COLO668 (cell line): ENCODE results near the gene SLC22A17.
"Not testable (repeated sequence)": the region's sequence is repeated elsewhere in the genome, so short reads cannot be mapped to it uniquely, and the experiment has no call there.

Source experiments
- DNase-seq: peaks from one replicate; lab custom pipeline; 2025; ENCODE audit not compliant: unreplicated experiment; lab: John Stamatoyannopoulos, UW

SLC22A17 gene

DNA sequence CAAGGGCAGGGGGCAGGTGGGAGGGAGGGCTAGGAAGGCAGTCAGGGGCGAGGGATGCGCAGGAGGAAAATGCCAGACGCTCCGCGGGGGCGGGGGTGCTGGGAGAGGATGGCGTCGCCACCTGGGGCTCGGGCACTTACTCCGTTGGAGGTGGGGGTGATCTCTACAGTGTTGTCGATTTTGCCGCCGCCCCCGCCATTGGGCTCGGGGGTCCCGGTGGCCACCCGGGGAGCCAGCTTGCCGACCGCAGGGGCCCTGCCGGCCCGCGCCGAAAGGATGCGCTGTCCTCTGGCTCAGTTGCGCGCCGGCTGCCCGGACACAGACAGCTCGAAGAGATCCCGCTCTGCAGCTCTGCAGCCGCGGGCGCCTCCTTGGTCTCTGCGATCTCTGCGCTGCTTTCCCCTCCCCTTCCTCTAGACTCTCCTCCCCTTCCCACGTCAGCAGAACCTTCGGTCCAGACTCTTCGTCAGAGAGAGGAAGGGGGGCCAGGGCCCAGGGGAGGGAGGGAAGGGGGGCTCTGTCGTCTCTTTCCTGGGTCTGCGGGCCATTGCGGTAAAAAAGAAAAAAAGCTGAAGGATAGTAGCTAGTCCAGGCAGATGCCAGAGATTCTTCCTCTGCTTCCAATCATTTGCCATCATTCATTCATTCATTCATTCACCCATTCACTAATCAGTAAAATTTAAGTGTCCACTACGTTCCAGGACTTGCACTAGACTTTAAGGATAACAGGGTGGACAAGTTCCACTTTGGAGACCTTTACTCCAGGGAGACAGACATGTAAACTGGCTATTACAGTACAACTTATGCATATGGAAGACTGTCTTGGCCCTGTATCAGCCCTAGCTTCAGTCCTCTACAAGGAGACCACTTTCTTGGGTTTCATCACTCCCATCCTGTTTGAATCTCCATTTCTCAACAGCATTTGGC lies at the start of gene SLC22A17:
Gene SLC22A17 (minus strand): TSS at position 382 of the 927 bp plus-strand sequence.
- DNase-seq: peak; percentile 20

DNA sequence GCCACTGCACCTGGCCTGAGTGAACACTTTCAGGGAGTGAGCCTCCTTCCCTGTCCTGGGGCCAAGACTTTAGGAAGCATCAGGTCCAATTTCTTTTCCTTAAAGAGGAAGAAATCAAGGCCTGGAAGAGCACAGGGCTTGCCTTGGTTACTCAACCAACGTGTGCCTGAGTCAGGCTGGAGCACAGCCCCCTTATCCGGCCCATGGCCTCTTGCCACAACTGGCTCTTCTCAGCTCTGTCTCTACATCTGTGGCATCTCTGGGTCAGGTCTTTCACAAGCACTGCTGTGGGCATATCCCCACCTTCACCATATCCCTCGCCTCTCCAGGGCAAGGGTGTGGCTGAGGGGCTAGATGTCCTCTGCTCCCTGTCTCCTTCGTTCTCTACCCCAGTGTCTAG lies 48.6 kb upstream of the SLC22A17 start:
- DNase-seq: no peak

DNA sequence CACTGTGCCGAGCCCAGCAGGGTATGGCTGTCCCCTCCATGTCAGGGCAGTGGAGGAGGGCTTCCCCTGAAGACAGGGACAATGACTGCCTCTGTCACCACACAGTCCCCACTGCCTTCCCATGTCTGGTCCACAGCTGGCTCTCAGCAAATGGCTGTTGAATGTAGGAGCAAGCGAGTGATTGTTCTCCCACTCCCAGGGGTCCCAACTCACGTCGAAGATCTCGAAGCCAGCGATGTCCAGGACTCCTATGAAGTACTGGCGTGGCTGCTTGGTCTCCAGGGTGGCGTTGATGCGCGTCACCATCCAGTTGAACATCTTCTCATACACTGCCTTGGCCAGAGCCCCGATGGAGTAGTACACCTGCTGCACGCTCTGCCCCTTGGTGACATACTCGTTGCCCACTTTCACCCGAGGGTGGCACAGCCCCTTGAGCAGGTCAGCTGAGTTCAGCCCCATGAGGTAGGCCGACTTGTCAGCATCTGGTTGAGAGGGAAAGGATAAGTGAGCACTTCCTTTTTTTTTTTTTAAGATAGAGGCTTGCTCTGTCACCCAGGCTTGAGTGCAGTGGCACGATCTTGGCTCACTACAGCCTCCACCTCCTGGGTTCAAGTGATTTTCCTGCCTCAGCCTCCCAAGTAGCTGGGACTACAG lies 47.9 kb upstream of the SLC22A17 start:
- DNase-seq: not testable (repeated sequence)

DNA sequence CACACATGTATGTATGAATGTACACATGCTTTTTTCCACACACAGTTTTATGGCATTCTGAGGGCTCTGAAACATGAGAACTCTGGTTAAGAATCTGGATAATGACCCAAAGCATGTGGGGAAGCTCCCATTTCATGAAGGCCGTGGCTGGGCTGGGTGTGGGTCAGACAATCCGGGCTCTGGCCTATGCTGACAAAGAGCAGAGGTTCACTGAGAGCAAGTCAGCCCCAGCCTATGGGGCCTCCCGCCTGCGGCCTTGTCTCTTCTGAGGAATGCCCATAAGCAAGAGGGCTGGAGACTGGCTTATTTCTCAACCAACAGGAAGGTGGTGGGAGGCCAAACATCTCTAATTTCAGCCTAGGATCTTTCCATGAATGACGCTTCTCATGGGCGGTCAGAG lies 46.9 kb upstream of the SLC22A17 start:
- no peak for DNase-seq

DNA sequence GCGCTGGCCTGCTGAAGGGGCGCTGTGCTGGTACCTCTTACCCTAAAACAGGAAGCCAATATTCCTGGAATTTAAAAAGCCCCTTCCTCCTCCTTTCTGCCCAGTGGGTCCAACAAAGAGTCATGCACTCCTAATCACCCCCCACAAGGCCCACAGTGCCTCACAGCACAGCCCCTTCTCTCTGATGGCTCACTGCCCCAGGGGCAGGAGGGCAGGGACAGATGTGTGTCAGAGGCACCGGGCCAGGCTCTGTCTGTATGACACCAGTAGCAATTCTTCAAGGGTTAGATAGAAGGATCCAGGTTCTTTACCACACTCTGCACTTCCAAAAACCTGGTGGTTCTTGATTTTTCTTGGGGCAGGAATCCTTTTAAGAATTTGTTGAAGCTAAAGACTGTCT lies 46.4 kb upstream of the SLC22A17 start:
- DNase-seq: no peak

DNA sequence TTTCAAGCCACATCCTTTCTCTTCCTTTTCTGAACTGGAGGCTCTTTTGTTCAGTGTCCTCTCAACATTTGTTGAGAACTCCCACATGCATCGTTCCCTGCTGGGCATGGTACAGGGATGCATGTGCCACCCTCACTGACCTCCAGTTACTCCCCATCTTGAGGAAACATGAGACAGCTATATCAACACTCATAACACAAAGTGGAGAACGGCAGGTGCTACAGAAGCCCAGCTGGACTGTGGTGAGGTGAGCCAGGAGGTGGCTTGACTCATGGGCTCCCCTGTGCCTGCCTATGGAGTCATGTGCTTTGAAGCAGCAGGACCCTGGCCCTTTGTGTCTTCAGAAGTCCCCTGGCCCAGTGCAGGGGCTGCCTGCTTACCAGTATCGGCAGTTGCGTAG lies 45.7 kb upstream of the SLC22A17 start:
- peak; percentile 70 for DNase-seq

DNA sequence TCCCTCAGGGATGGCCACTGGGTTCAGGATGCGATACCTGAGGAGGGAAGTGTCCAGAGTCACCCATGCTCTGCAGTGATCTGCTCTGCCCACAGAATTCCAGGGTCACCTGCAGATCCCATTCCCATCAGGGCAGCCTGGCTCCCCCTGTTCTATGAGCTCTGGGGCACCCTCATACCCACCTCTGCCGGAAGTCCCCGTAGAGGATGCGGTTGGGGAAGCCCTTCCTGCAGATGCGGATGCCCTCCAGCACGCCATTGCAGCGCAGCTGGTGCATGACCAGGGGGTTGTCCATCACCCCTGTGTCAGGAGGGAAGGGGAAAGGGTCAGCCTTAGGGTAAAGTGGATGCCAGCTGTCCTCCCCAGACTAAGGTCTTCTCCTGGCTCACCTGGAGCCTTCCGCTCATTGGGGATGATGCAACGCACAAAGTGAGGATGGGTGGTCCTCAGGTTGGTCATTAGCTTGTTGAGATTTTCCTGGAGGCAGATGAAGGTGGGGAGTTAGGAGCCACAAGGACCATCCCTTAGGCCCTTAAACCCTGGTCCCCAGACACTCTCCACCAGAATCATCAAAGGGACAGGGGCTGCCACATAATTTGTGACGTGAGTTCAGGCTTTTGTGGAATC lies 44.2 kb upstream of the SLC22A17 start:
- no peak for DNase-seq

DNA sequence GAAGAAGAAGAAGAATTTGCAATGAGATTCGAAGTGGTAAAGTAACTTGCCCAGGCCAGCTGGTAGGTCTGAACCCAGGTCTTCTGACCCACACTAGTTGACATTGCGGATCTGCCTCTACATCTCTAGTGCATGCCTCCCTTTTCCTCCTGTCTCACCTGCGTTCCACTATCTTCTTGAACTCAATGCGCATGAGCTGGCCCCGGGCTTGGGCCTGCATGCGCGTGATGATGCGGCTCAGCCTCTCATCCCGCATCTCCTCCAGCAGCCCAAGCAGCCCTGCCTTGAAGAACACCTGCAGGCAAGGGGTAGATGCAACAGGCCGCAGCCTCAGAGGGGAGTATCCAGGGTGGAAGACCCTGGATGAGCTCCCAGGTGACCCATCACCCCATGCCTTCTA lies 43.4 kb upstream of the SLC22A17 start:
- DNase-seq: no peak

DNA sequence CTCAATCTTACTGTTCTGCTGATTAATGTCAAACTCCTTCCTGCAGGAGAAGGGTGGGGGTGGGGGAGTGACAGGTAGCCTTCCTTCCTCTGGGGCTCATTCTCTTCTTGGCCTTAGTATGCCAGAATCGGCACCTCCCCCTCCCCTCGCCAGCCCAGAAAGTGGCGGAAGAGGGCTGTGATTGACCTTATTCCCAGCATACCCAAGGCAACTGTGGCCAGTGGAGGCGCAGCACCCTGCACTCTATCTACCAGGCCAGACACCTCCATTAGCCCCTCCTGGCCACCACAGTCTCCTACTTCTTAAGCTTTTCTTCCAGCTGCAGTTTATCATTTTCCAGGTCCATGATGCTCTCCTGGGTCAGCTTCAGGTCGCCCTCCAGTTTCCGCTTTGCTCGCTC lies 39.9 kb upstream of the SLC22A17 start:
- DNase-seq: no peak

DNA sequence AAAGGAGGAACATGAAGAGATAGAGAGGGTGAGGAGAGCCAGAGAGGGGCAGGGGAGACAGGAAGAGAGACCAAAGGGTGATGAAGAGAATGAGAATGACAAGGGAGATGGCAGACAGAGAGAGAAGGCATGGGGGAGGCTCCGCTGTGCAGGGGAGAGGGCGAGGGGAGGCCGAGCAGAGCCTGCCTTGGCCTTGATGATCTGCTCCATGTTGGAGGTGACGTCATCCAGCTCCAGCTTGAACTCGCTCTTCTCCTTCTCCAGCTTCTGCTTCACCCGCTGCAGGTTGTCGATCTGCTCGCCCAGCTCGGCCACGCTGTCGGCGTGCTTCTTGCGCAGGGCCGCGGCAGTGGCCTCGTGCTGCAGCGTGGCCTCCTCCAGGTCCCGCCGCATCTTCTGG lies 37.2 kb upstream of the SLC22A17 start:
- not testable (repeated sequence) for DNase-seq

DNA sequence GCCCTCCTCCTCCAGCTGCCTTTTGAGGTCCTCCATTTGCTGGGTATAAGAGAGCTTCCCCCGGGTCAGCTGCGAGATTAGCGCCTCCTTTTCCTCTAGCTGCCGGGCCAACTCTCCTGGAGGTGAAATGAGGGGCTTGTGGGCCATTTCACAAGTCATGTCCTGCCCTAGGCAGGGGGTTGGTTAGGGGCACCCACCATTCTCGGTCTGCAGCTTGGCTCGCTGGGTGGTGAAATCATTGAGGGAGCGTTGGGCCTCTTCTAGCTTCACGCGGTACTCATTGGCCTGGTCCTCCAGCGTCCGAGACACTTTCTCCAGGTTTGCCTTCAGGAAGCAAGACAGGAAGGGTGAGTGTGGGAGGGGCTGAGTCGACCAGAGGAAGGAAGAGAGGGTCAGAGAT lies 36.7 kb upstream of the SLC22A17 start:
- no peak for DNase-seq

DNA sequence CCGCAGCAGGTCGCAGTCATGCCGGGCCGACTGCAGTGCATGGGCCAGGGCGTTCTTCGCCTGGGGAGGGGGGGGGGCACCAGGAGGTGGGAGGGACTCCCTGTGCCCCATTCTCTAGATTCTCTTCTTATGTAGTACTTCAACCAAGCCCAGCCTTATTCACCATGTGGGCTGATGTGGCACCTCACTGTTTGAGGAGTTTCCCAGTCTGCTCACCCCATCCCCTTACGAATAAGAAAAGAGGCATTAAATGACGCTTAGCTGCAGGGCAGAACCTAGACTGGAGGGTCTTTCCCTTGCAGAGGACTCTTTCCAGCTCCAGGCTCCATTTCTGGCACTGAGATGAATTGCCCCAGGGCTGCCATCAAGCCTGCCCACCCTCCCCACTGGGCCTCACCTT lies 36.3 kb upstream of the SLC22A17 start:
- no peak for DNase-seq

DNA sequence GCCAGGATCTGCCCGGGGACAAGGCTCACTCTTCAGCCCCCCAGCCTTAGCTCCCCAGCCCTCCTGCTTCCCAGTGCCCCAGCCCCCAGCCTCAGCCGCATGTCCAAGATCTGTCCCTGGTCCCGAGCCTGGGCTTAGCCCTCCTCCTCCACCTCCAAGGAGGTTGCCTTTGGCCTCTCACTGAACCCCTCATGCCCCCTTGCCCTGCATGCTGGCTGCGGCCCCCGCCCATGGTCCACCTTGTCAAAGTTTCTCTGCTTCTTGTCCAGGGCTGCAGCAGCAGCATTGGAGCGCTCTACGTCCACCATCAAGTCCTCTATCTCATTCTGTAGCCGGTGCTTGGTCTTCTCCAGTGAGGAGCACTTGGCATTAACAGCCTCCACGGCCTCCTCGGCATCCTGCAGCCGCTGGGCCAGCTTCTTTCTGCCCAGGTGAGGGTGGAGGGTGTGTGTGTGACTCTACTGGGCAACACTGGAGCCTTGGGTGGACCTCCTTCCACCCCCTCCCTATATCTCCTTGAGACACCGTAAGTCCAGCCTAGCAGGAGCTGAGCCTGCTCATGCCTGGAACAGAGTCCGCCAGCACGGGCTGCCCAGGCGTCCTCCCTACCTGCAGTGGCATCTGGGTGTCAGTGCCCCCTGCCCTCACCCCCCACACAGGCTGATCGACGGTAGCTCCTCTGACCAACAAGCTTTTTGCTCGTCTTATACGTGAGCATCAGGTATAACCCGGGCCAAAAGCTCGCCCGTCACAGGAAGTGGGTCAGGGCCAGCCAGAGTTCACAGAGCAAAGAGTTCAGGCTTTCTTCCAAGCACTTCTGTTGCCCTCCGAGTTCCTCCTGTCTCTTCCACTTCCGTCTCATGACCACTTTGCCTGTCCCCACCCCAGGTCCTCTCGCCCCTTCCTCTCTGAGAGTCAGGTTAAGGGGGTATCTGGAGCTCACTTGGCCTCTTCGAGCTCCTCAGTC lies 35.5 kb upstream of the SLC22A17 start:
- no peak for DNase-seq

DNA sequence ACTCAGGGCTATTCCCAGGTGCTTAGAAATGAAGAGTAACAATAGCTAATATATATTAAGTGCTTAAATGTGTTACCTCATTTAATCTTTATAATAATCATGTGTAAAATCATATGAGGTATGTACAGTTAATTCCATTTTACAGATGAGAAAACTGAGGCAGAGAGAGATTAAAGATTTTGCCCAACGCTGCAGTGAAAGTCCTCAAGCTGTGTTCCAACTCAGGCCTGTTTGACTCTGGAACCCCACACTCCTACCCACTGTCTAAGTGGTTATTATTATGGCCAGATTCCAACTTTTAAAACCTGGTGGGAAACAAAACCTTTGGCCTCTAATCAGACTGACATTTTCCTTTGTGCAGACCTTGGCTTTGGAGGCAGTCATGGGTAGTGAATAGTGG lies 34.3 kb upstream of the SLC22A17 start:
- DNase-seq: no peak

DNA sequence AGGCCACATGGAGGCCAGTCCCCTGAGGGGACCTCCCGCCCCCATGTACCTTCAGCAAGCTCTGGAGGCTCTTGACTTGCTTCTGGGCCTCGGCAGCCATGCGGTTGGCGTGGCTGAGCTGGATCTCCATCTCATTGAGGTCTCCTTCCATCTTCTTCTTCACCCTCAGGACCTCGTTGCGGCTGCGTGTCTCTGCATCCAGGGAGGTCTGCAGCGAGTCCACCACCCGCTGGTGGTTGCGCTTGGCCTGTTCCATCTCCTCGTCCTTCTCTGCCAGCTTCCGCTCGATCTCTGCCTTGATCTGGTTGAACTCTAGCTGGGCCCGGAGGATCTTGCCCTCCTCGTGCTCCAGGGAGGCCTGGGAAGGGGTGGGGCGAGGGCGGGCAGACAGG lies 33.6 kb upstream of the SLC22A17 start:
- DNase-seq: not testable (repeated sequence)

DNA sequence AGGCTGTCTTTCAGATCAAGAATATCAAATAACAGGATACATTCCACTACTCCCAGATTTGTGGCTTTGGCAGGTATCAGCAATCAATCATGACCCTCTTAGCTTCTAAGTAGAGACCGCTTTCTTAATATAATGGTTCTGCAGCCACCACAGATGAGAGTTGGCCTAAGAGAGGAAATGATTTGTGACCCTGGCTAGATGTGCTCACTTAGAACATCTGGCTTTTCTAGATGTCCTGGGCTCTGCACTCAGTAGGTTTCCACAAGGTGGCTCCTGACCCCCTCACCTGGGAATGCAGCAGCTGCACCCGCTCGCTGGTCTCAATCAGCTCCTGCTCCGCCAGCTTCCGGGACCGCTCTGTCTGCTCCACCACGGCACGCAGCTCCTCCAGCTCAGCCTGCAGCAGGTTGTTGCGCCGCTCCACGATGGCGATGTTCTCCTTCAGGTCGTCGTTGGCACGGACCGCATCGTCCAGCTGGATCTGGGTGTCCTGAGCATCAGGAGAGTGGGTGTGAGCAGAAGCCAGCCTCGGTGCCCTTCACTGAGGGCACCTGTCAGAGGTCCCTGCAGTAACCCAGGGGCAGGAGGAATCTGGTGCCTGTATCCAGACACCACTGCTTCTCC lies 33.1 kb upstream of the SLC22A17 start:
- peak; percentile 12 for DNase-seq

DNA sequence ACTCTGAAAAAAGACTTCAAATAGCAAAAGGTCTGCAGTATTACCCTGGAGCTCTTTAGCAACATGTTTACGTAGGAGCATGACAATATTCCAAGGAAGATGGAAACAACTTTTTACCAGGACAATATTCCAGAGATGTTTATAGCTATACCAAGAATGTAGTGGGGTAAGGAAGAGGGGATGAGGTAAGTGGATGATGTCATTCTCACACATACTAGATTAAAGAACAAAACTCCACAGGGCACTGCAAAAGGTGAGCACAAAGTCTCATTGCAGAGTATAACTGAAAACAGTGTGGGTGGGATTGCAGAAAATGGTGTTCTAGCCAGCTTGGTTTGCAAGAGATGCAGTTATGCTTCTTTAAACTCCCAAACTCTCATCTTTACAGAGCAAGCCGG lies 32.6 kb upstream of the SLC22A17 start:
- no peak for DNase-seq

DNA sequence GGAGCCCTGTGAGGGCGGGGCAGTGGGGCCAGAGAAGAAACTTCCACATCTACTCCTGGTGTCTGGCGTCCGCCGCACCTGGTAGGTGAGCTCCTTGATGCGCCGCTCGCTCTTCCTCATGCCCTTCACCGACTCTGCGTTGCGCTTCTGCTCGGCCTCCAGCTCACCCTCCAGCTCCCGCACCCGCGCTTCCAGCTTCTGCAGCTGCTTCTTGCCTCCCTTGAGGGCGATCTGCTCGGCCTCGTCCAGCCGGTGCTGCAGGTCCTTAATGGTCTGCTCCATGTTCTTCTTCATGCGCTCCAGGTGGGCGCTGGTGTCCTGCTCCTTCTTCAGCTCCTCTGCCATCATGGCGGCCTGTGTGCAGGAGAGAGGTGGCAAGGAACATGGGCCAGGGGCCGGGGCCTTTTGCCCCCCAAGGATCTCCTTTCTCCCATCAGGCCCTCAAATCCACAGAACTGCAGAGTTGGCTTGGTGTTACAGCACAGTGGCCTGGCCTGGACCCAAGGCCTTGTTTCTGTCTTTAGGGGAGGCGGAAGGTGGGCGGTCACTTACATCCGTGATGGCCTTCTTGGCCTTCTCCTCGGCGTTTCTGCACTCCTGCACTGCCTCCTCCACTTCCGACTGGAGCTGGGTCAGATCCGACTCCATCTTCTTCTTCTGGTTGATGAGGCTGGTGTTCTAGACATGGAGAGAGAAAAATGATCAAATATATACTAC lies 31.8 kb upstream of the SLC22A17 start:
- DNase-seq: no peak

DNA sequence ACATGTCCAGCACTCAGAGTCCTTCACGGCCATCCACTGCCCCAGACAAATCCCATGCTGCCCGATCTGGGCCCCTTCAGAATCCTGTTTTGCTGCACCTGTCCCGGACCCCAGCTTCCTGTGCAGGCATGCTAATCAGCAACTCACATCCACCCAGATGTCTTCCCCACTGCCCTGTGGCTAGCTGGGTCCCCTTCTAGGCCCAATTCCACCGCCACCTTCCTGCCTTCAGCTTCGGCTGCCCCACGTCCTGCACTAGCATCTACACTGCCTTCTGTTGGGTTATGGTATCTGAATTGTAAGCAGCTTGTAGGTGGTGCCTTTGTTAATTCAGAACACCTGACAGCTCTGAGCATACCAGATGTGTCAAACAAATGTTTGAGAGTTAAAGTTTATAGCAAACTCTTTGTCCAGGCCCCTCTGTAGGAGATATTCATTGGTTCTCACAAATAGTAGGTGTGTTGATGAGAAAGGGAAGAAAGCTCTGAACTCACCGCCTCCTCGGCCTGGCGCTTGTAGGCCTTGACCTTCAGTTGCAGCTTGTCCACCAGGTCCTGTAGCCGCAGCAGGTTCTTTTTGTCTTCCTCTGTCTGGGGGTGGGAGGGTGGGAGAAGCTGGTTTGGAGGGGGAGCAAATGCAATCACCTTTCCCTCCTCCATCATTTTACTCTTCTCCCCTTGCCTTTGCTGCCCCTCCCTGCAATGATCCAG lies 30.2 kb upstream of the SLC22A17 start:
- DNase-seq: no peak
